Activated B cell treated with CpG ODN at 0.5 μM for 24 hours (primary cell): ENCODE data around the gene TRIM56. TPM values are rescaled to one million over a fixed set of nuclear protein-coding genes. Genes with fewer than 3 reads are reported as not detected.
"Not testable (repeated sequence)": the region's sequence is repeated elsewhere in the genome, so short reads cannot be mapped to it uniquely, and the experiment has no call there.

ENCODE experiments used
- ATAC-seq: fragments of 200-7000 bp; cut with Tn5 transposase; one replicate; pipeline ENCODE4 v1.10.0; 2021; ENCODE audit warnings: low read depth, mild to moderate bottlenecking, moderate library complexity
- CTCF ChIA-PET: fragments of 350-600 bp; sonication (Branson Sonifier 250); formaldehyde crosslinking; loops from one replicate; lab custom pipeline; 2021; ENCODE audit warnings: antibody characterized with exemption; lab: Charles Lee
- POLR2A ChIA-PET: fragments of 350-600 bp; sonication (Branson Sonifier 250); formaldehyde crosslinking; loops from one replicate; lab custom pipeline; 2021; ENCODE audit warnings: antibody characterized with exemption; lab: Charles Lee
- DNase-seq: peaks from one replicate; pipeline ENCODE4 v3.0.0; 2022
- H3K27ac Mint-ChIP-seq: one replicate; pipeline ENCODE4 v1.8.0; 2020; ENCODE audit warnings: mixed read lengths
- H3K27me3 Mint-ChIP-seq: one replicate; pipeline ENCODE4 v1.8.0; 2021; ENCODE audit warnings: mixed read lengths
- H3K36me3 Mint-ChIP-seq: one replicate; pipeline ENCODE4 v1.8.0; 2021; ENCODE audit warnings: low read depth, mixed read lengths
- H3K4me1 Mint-ChIP-seq: one replicate; pipeline ENCODE4 v1.8.0; 2021; ENCODE audit warnings: mixed read lengths
- H3K4me3 Mint-ChIP-seq: one replicate; pipeline ENCODE4 v1.8.0; 2020; ENCODE audit warnings: mild to moderate bottlenecking, mixed read lengths
- H3K9me3 Mint-ChIP-seq: one replicate; pipeline ENCODE4 v1.8.0; 2020; ENCODE audit warnings: mixed read lengths
- CTCF ChIP-seq: fragments of 200-600 bp; IDR thresholded peaks from one replicate; pipeline ENCODE4 v1.8.0; 2022; ENCODE audit warnings: antibody characterized with exemption, mild to moderate bottlenecking
- intact Hi-C: fragments of 100-400 bp; cut with micrococcal nuclease; formaldehyde crosslinking; loops from one replicate; pipeline ENCODE4 v1.15.1; 2024
- total RNA-seq: library from RNA; stranded (reverse); gene quantifications from 2 replicates; pipeline ENCODE4 v1.2.3, GENCODE V29; 2022

The TRIM56 gene
- total RNA-seq, 1 donor from 2014 or later = 57.5 TPM

GRCh38 chr7:101075646-101076045 is 9.6 kb upstream of the TRIM56 start:
- H3K27ac Mint-ChIP-seq = no peak overlapping the region
- CTCF ChIA-PET = no interaction called here
- H3K4me3 Mint-ChIP-seq = no peak overlapping the region
- H3K9me3 Mint-ChIP-seq = no peaks in the 10 kb centered on the region
- POLR2A ChIA-PET = no interaction called here
- H3K36me3 Mint-ChIP-seq = no peaks in the 10 kb centered on the region
- H3K4me1 Mint-ChIP-seq = peaks cover 9% of the 10 kb centered on the region
- intact Hi-C loops = loop anchor here (2.0 to 5.0 kb wide), 4 partner anchors 58 to 1573 kb away; partner anchors contain the start of genes ZKSCAN5 and ZNF394
- ATAC-seq = no peak
- no peak for TF ChIP-seq CTCF
- no peak for DNase-seq
- H3K27me3 Mint-ChIP-seq = peaks cover 4% of the 10 kb centered on the region

- H3K4me3 Mint-ChIP-seq, DNase-seq, H3K36me3 Mint-ChIP-seq, H3K27ac Mint-ChIP-seq, H3K27me3 Mint-ChIP-seq, H3K4me1 Mint-ChIP-seq, H3K9me3 Mint-ChIP-seq, POLR2A ChIA-PET, ATAC-seq: not testable (repeated sequence)
- intact Hi-C loops = loop anchor here (2.0 to 5.0 kb wide), 4 partner anchors 59 to 1574 kb away; partner anchors contain the start of genes ZKSCAN5 and ZNF394
- CTCF ChIA-PET = interaction anchor here (1.7 kb wide), 1 partner anchor 10 kb away, joined by 6 read pairs; the partner anchor contains the start of gene TRIM56
Observed at GRCh38 chr7:101076183-101076582, 9.1 kb upstream of the TRIM56 start.

GRCh38 chr7:101077303-101078086 is 7.8 kb upstream of the TRIM56 start:
- intact Hi-C loops = loop anchor here (1.0 to 5.0 kb wide), 9 partner anchors 8 to 1575 kb away; partner anchors contain the start of genes TRIM56, ZKSCAN5 and ZNF394
- peaks cover 9% of the 10 kb centered on the region for H3K4me1 Mint-ChIP-seq
- peak overlapping the region; percentile 33 for H3K27ac Mint-ChIP-seq
- peak overlapping the region; percentile 8 for H3K4me3 Mint-ChIP-seq
- POLR2A ChIA-PET = interaction anchor here (0.8 to 1.0 kb wide), 2 partner anchors 203 to 372 kb away, joined by 4 to 6 read pairs; partner anchors contain the start of genes POP7 and SRRT
- ATAC-seq (peak; percentile 94), DNase-seq (peak; percentile 67)
- no peaks in the 10 kb centered on the region for H3K36me3 Mint-ChIP-seq
- TF ChIP-seq CTCF = peak; percentile 32
- CTCF ChIA-PET = interaction anchor here (0.6 to 1.7 kb wide), 8 partner anchors 9 to 213 kb away, joined by 3 to 7 read pairs (median 4); partner anchors contain the start of genes TRIM56 and UFSP1
- no peaks in the 10 kb centered on the region for H3K9me3 Mint-ChIP-seq
- H3K27me3 Mint-ChIP-seq = no peaks in the 10 kb centered on the region

GRCh38 chr7:101081432-101081831 is 3.8 kb upstream of the TRIM56 start:
- intact Hi-C loops = no loop called here
- DNase-seq = no peak
- ChIA-PET POLR2A (no interaction called here), CTCF (no interaction called here)
- ATAC-seq = no peak
- Mint-ChIP-seq H3K4me1 (peaks cover 26% of the 10 kb centered on the region), H3K27me3 (no peaks in the 10 kb centered on the region), H3K27ac (no peak overlapping the region), H3K9me3 (no peaks in the 10 kb centered on the region), H3K4me3 (no peak overlapping the region), H3K36me3 (peaks cover 6% of the 10 kb centered on the region)
- TF ChIP-seq CTCF = no peak

GRCh38 chr7:101084865-101085161 is 468 bp upstream of the TRIM56 start:
- POLR2A ChIA-PET = interaction anchor here (0.5 to 2.0 kb wide), 15 partner anchors 10 to 656 kb away, joined by 3 to 18 read pairs (median 4); partner anchors contain the start of genes NAT16, SRRT, TSC22D4 and UFSP1
- H3K4me3 Mint-ChIP-seq = peak overlapping the region; percentile 99
- CTCF ChIA-PET = interaction anchor here (1.0 to 2.3 kb wide), 5 partner anchors 8 to 286 kb away, joined by 3 to 6 read pairs (median 4); no protein-coding TSS in a partner anchor
- TF ChIP-seq CTCF = no peak
- peaks cover 24% of the 10 kb centered on the region for H3K4me1 Mint-ChIP-seq
- no peaks in the 10 kb centered on the region for H3K9me3 Mint-ChIP-seq
- H3K36me3 Mint-ChIP-seq = peaks cover 23% of the 10 kb centered on the region
- H3K27me3 Mint-ChIP-seq = no peaks in the 10 kb centered on the region
- DNase-seq (no peak), ATAC-seq (no peak)
- peak overlapping the region; percentile 97 for H3K27ac Mint-ChIP-seq
- intact Hi-C loops = loop anchor here (1.0 to 5.0 kb wide), 3 partner anchors 8 to 107 kb away; no protein-coding TSS in a partner anchor
